SW 1271 (cell line): ENCODE results near the gene SNRPA1.
"Not testable (repeated sequence)": the region's sequence is repeated elsewhere in the genome, so short reads cannot be mapped to it uniquely, and the experiment has no call there.

ENCODE experiments used
- DNase-seq, 2 experiments: peaks; one replicate each; lab custom pipeline; 2025; lab: John Stamatoyannopoulos, UW

Gene SNRPA1

GRCh38 chr15:101295607-101296161 lies 636 bp upstream of the SNRPA1 start:
- no peak for DNase-seq

- DNase-seq = no peak
These were observed 1.9 kb downstream of the SNRPA1 start for GRCh38 chr15:101293122-101293521.

GRCh38 chr15:101288905-101289513 lies 6.0 kb downstream of the SNRPA1 start:
- DNase-seq = peak; percentile 16 to 63

- DNase-seq = not testable (repeated sequence)
These were observed 7.7 kb downstream of the SNRPA1 start for GRCh38 chr15:101287342-101287741.

- no peak for DNase-seq
These were observed 8.5 kb downstream of the SNRPA1 start for GRCh38 chr15:101286471-101287114.

GRCh38 chr15:101283931-101284330 lies 11.1 kb downstream of the SNRPA1 start:
- DNase-seq = no peak

- DNase-seq = no peak
These were observed 15.0 kb downstream of the SNRPA1 start for GRCh38 chr15:101280007-101280406.

GRCh38 chr15:101277943-101278564 lies 17.0 kb downstream of the SNRPA1 start:
- no peak for DNase-seq

GRCh38 chr15:101277038-101277822 lies 17.8 kb downstream of the SNRPA1 start, which contains the start of gene SELENOS:
SELENOS (minus strand) TSS chr15:101277485; CDS start chr15:101277417, 68 bp downstream.
- peak; percentile 55 to 87 for DNase-seq

GRCh38 chr15:101276501-101277037 lies 18.5 kb downstream of the SNRPA1 start:
- DNase-seq = peak in 1 of 2 experiments; percentile 48

GRCh38 chr15:101275018-101275417 lies 20.0 kb downstream of the SNRPA1 start:
- DNase-seq = no peak

GRCh38 chr15:101273534-101273933 lies 21.5 kb downstream of the SNRPA1 start:
- no peak for DNase-seq

GRCh38 chr15:101272584-101272983 lies 22.5 kb downstream of the SNRPA1 start:
- DNase-seq = no peak

- DNase-seq = peak in 1 of 2 experiments; percentile 20
These were observed 25.4 kb downstream of the SNRPA1 start for GRCh38 chr15:101269479-101270223.

GRCh38 chr15:101267320-101268104 lies 27.5 kb downstream of the SNRPA1 start:
- no peak for DNase-seq

GRCh38 chr15:101266787-101267186 lies 28.3 kb downstream of the SNRPA1 start:
- DNase-seq = no peak

- no peak for DNase-seq
These were observed 29.0 kb downstream of the SNRPA1 start for GRCh38 chr15:101266034-101266433.

GRCh38 chr15:101264911-101265641 lies 30.0 kb downstream of the SNRPA1 start:
- DNase-seq = no peak

- DNase-seq = no peak
These were observed 31.0 kb downstream of the SNRPA1 start for GRCh38 chr15:101264011-101264410.

- DNase-seq = no peak
These were observed 32.5 kb downstream of the SNRPA1 start for GRCh38 chr15:101262551-101262950.
